Activated B cell treated with CpG ODN at 0.5 μM for 24 hours (primary cell): Measurements from ENCODE around the gene DTL. TPM values are rescaled to one million over a fixed set of nuclear protein-coding genes. Genes with fewer than 3 reads are reported as not detected.

ENCODE experiments used
- ATAC-seq: fragments of 200-7000 bp; cut with Tn5 transposase; one replicate; pipeline ENCODE4 v1.10.0; 2021; ENCODE audit warnings: low read depth, mild to moderate bottlenecking, moderate library complexity
- CTCF ChIA-PET: fragments of 350-600 bp; sonication (Branson Sonifier 250); formaldehyde crosslinking; loops from one replicate; lab custom pipeline; 2021; ENCODE audit warnings: antibody characterized with exemption; lab: Charles Lee
- POLR2A ChIA-PET: fragments of 350-600 bp; sonication (Branson Sonifier 250); formaldehyde crosslinking; loops from one replicate; lab custom pipeline; 2021; ENCODE audit warnings: antibody characterized with exemption; lab: Charles Lee
- DNase-seq: peaks from one replicate; pipeline ENCODE4 v3.0.0; 2022
- H3K27ac Mint-ChIP-seq: one replicate; pipeline ENCODE4 v1.8.0; 2020; ENCODE audit warnings: mixed read lengths
- H3K27me3 Mint-ChIP-seq: one replicate; pipeline ENCODE4 v1.8.0; 2021; ENCODE audit warnings: mixed read lengths
- H3K36me3 Mint-ChIP-seq: one replicate; pipeline ENCODE4 v1.8.0; 2021; ENCODE audit warnings: low read depth, mixed read lengths
- H3K4me1 Mint-ChIP-seq: one replicate; pipeline ENCODE4 v1.8.0; 2021; ENCODE audit warnings: mixed read lengths
- H3K4me3 Mint-ChIP-seq: one replicate; pipeline ENCODE4 v1.8.0; 2020; ENCODE audit warnings: mild to moderate bottlenecking, mixed read lengths
- H3K9me3 Mint-ChIP-seq: one replicate; pipeline ENCODE4 v1.8.0; 2020; ENCODE audit warnings: mixed read lengths
- CTCF ChIP-seq: fragments of 200-600 bp; IDR thresholded peaks from one replicate; pipeline ENCODE4 v1.8.0; 2022; ENCODE audit warnings: antibody characterized with exemption, mild to moderate bottlenecking
- intact Hi-C: fragments of 100-400 bp; cut with micrococcal nuclease; formaldehyde crosslinking; loops from one replicate; pipeline ENCODE4 v1.15.1; 2024
- total RNA-seq: library from RNA; stranded (reverse); gene quantifications from 2 replicates; pipeline ENCODE4 v1.2.3, GENCODE V29; 2022

DTL gene
- total RNA-seq, 1 donor from 2014 or later, result 5.0 TPM

GRCh38 chr1:212091438-212092121 lies 56.0 kb downstream of the DTL start:
- no peak for DNase-seq
- no peak overlapping the region for H3K27ac Mint-ChIP-seq
- no peak for ATAC-seq
- peaks cover 12% of the 10 kb centered on the region for H3K4me1 Mint-ChIP-seq
- H3K36me3 Mint-ChIP-seq, result no peaks in the 10 kb centered on the region
- H3K9me3 Mint-ChIP-seq, result peaks cover 6% of the 10 kb centered on the region
- intact Hi-C loops, result no loop called here
- H3K27me3 Mint-ChIP-seq, result no peaks in the 10 kb centered on the region
- POLR2A ChIA-PET, result no interaction called here
- CTCF ChIA-PET, result no interaction called here
- TF ChIP-seq CTCF, result no peak
- no peak overlapping the region for H3K4me3 Mint-ChIP-seq

- ChIA-PET CTCF (interaction anchor here (1.1 kb wide), 1 partner anchor 9 kb away, joined by 3 read pairs; no protein-coding TSS in a partner anchor), POLR2A (no interaction called here)
- H3K27ac Mint-ChIP-seq, result no peak overlapping the region
- ATAC-seq (no peak), DNase-seq (no peak)
- H3K27me3 Mint-ChIP-seq, result no peaks in the 10 kb centered on the region
- no peak for TF ChIP-seq CTCF
- peaks cover 8% of the 10 kb centered on the region for H3K36me3 Mint-ChIP-seq
- H3K4me3 Mint-ChIP-seq, result no peak overlapping the region
- peaks cover 9% of the 10 kb centered on the region for H3K9me3 Mint-ChIP-seq
- intact Hi-C loops, result no loop called here
- no peaks in the 10 kb centered on the region for H3K4me1 Mint-ChIP-seq
Observed at GRCh38 chr1:212097360-212097759, 61.8 kb downstream of the DTL start.

GRCh38 chr1:212098310-212098709 lies 62.8 kb downstream of the DTL start:
- no peak for ATAC-seq
- H3K27ac Mint-ChIP-seq, result no peak overlapping the region
- no peaks in the 10 kb centered on the region for H3K27me3 Mint-ChIP-seq
- no peak for DNase-seq
- H3K9me3 Mint-ChIP-seq, result peaks cover 9% of the 10 kb centered on the region
- ChIA-PET CTCF (interaction anchor here (1.0 kb wide), 1 partner anchor 27 kb away, joined by 3 read pairs; no protein-coding TSS in a partner anchor), POLR2A (no interaction called here)
- H3K36me3 Mint-ChIP-seq, result peaks cover 8% of the 10 kb centered on the region
- no peak overlapping the region for H3K4me3 Mint-ChIP-seq
- intact Hi-C loops, result no loop called here
- H3K4me1 Mint-ChIP-seq, result no peaks in the 10 kb centered on the region
- no peak for TF ChIP-seq CTCF

GRCh38 chr1:212098771-212099170 lies 63.2 kb downstream of the DTL start:
- ChIA-PET POLR2A (no interaction called here), CTCF (interaction anchor here (1.0 kb wide), 1 partner anchor 28 kb away, joined by 3 read pairs; no protein-coding TSS in a partner anchor)
- H3K4me3 Mint-ChIP-seq, result no peak overlapping the region
- DNase-seq, result no peak
- H3K4me1 Mint-ChIP-seq, result no peaks in the 10 kb centered on the region
- intact Hi-C loops, result no loop called here
- peaks cover 8% of the 10 kb centered on the region for H3K36me3 Mint-ChIP-seq
- TF ChIP-seq CTCF, result no peak
- H3K9me3 Mint-ChIP-seq, result peaks cover 9% of the 10 kb centered on the region
- H3K27me3 Mint-ChIP-seq, result no peaks in the 10 kb centered on the region
- no peak overlapping the region for H3K27ac Mint-ChIP-seq
- ATAC-seq, result no peak

GRCh38 chr1:212101251-212101650 lies 65.7 kb downstream of the DTL start:
- no peak for TF ChIP-seq CTCF
- intact Hi-C loops, result no loop called here
- POLR2A ChIA-PET, result no interaction called here
- H3K27me3 Mint-ChIP-seq, result no peaks in the 10 kb centered on the region
- ATAC-seq, result no peak
- no peak overlapping the region for H3K27ac Mint-ChIP-seq
- CTCF ChIA-PET, result no interaction called here
- peaks cover 8% of the 10 kb centered on the region for H3K36me3 Mint-ChIP-seq
- H3K4me3 Mint-ChIP-seq, result no peak overlapping the region
- H3K4me1 Mint-ChIP-seq, result no peaks in the 10 kb centered on the region
- peaks cover 8% of the 10 kb centered on the region for H3K9me3 Mint-ChIP-seq
- no peak for DNase-seq
